ENCODE data around the gene GLP2R. TPM values are rescaled to one million over a fixed set of nuclear protein-coding genes. Genes with fewer than 3 reads are reported as not detected.
A peak's percentile ranks its signal among the peaks of the same experiment; 100 is the strongest.

Gene GLP2R
- total RNA-seq, 1 donor from 2014 or later, result not detected

GRCh38 chr17:9833922-9834321, 8.2 kb downstream of the GLP2R start:
- no peak for DNase-seq (ENCODE audit: low spot score in 2 of 2)
- no peak for TF ChIP-seq CTCF (IDR thresholded peaks at IDR 0.05)

GRCh38 chr17:9837551-9838471, 12.1 kb downstream of the GLP2R start:
- no peak for TF ChIP-seq CTCF (IDR thresholded peaks at IDR 0.05)
- no peaks in the 10 kb centered on the region for H3K9me3 ChIP-seq
- no peaks in the 10 kb centered on the region for H3K4me1 ChIP-seq
- H3K27ac ChIP-seq, result peak overlapping the region in 1 of 2 donors; percentile 18
- no peak overlapping the region for H3K4me3 ChIP-seq
- no peaks in the 10 kb centered on the region for H3K27me3 ChIP-seq
- DNase-seq (ENCODE audit: low spot score in 2 of 2), result no peak
- intact Hi-C loops (cut with DNase I), result no loop called here
- H3K36me3 ChIP-seq, result no peaks in the 10 kb centered on the region

More at GRCh38 chr17:9833922-9834321, 8.2 kb downstream of the GLP2R start:
- H3K4me1 ChIP-seq, result no peaks in the 10 kb centered on the region
- H3K27ac ChIP-seq, result no peak overlapping the region
- H3K27me3 ChIP-seq, result no peaks in the 10 kb centered on the region
- H3K9me3 ChIP-seq, result no peaks in the 10 kb centered on the region
- H3K4me3 ChIP-seq, result no peak overlapping the region
- no peaks in the 10 kb centered on the region for H3K36me3 ChIP-seq
- intact Hi-C loops (cut with DNase I), result no loop called here

- H3K36me3 ChIP-seq, result no peaks in the 10 kb centered on the region
- DNase-seq (ENCODE audit: low spot score in 2 of 2), result no peak
- H3K4me1 ChIP-seq, result no peaks in the 10 kb centered on the region
- no peak overlapping the region for H3K27ac ChIP-seq
- TF ChIP-seq CTCF (IDR thresholded peaks at IDR 0.05), result no peak
- no peak overlapping the region for H3K4me3 ChIP-seq
- no peaks in the 10 kb centered on the region for H3K9me3 ChIP-seq
- H3K27me3 ChIP-seq, result no peaks in the 10 kb centered on the region
- intact Hi-C loops (cut with DNase I), result no loop called here
Measured at GRCh38 chr17:9839433-9839832, 13.7 kb downstream of the GLP2R start.

- H3K27me3 ChIP-seq, result no peaks in the 10 kb centered on the region
- DNase-seq (ENCODE audit: low spot score in 2 of 2), result peak in 1 of 2 donors; percentile 68
- H3K27ac ChIP-seq, result peak overlapping the region in 1 of 2 donors; percentile 45
- intact Hi-C loops (cut with DNase I), result no loop called here
- H3K4me1 ChIP-seq, result no peaks in the 10 kb centered on the region
- no peaks in the 10 kb centered on the region for H3K36me3 ChIP-seq
- no peak for TF ChIP-seq CTCF (IDR thresholded peaks at IDR 0.05)
- no peak overlapping the region for H3K4me3 ChIP-seq
- no peaks in the 10 kb centered on the region for H3K9me3 ChIP-seq
Measured at GRCh38 chr17:9842057-9842758, 16.5 kb downstream of the GLP2R start.

GRCh38 chr17:9843152-9844010, 17.7 kb downstream of the GLP2R start:
- no peak overlapping the region for H3K4me3 ChIP-seq
- intact Hi-C loops (cut with DNase I), result no loop called here
- H3K4me1 ChIP-seq, result no peaks in the 10 kb centered on the region
- no peaks in the 10 kb centered on the region for H3K36me3 ChIP-seq
- no peak for DNase-seq (ENCODE audit: low spot score in 2 of 2)
- H3K27me3 ChIP-seq, result no peaks in the 10 kb centered on the region
- H3K27ac ChIP-seq, result peak overlapping the region in 1 of 2 donors; percentile 45
- no peaks in the 10 kb centered on the region for H3K9me3 ChIP-seq
- no peak for TF ChIP-seq CTCF (IDR thresholded peaks at IDR 0.05)
